ENCODE data around the gene PLA2G12A.
"Not testable (repeated sequence)": the region's sequence is repeated elsewhere in the genome, so short reads cannot be mapped to it uniquely, and the experiment has no call there.

PLA2G12A gene

DNA sequence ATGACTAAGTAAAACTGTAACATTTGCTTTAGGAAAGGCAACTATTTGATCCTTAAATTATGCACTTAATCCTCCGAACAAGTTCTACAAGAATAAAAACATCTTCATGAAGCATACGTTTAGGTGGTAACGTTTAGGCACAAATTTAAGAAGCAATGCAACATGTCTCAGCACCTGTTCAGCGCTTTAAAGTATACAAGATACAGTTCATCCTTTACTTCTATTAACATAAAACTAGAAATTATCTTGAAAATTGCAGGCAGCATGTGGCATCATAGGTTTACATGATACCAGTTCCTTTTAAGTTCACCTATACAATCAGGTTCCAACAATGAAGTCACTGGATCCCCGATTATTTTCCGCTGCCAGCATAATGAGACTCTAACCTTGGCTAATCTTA, 1.5 kb downstream of the PLA2G12A start:
- no peak for DNase-seq

DNA sequence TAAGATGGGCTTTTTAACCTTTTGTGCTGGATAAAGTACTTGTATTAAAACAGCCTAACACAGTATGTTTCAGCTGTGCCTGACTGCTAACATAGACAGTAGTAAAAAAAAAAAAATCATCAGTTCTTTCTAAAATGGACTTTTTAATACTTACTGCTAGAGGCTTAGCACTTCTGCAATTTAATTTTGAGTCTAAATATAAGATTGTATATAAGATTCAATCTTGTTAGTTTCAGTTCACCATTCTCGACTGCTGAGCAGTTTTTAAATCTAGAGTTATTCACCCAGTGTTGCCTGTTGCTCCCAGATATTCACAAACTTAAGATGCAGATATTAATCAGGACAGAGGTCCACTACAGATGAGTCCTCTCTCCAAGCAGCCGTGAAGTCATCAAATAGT, 6.8 kb downstream of the PLA2G12A start:
- DNase-seq, result no peak

DNA sequence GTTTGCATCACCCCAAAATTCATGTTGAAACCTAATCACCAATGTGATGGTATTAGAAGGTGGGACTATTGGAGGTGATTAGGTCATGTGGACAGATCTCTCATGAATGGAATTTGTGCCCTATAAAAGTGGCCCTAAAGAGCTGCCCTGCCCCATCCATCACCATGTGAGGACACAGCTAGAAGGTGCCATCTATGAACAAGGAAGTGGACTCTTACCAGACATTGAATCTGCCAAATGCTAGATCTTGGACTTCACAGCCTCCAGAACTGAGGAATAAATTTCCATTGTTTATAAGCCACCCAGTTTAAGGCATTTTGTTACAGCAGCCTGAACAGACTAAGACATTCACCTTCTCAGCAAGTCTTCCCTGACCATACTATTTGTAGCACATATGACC, 7.5 kb downstream of the PLA2G12A start:
- no peak for DNase-seq

DNA sequence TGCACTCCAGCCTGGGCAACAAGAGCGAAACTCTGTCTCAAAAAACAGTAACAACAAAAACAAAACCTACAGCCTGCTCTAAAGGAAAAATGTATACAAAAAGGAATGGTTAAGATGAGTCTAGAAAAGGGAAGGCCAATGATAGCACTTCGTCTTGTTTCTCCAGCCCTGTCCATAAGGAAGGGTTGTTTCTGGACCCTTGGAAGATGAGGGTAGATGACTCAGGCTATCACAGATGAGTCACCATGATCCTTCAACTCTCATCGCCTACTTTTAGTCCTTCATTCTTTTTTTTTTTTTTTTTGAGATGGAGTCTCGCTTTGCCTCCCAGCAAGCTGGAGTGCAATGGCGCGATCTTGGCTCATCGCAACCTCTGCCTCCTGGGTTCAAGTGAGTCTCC, 8.8 kb downstream of the PLA2G12A start:
- no peak for DNase-seq

DNA sequence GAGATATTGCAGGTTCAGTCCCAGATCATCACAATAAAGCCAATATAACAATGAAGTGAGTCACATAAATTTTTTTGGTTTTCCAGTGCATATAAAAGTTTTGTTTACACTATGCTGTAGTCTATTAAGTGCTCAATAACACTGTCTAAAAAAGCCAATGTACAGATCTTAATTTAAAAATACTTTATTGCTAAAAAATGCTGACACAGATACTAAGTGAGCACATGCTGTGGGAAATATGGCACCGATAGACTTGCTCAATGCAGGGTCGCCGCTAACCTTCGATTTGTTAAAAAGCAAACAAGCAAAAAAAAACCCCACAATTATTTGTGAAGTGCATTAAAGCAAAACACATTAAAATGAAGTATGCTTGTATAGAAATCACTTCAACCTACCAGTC, 10.3 kb downstream of the PLA2G12A start:
- no peak for DNase-seq

DNA sequence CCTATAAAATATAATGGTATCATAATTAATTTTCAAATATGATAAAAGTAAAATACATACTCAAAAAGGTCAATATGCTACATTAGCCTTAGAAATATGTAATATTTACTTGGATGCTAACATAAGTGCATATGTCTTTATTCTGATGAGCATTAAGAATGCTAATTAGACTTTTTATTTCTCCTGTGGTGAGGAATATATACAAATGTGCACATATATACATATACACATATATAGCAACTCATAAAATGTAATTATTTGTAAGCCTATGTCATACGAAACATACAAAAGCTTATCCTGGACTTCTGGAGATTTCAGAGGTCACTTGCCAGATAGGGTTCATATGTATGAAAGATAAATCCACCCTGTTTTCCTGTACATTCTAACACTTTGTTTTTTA, 11.1 kb downstream of the PLA2G12A start:
- no peak for DNase-seq

DNA sequence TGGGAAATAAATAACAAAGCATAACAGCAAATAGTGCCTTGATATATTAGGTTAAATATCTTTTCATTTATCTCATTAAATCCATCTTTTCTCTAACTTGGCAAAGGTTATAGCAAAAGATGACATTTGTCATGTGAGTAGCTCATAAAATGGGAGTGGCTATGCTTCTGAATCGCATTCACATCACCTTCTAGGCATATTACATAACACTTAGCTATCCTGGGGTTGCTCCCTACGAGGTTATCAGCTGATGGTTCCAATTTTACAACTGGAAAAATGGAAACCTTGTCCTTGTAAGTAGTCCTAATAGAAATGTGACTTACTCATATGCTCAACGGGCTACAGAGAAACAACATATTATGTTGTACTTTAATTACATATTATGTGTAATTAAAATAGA, 16.4 kb downstream of the PLA2G12A start:
- no peak for DNase-seq

DNA sequence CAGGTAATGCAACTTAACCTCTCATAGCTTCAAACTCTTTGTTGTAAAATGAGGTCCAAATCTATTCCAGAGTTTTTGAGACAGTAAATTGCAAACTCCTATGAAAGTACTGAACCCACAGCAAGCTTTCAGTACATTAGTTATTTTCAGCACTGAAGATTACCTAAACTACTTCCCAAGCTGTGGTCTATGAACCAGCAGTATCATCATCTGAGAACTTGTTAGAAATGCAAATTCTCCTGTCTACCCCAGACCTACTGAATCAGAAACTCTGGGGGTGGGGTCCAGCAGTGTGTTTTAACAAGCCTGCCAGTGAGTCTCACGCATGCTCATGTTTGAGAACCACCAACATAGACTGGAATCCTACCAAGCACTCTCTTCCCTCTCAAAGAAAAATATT, 20.9 kb downstream of the PLA2G12A start:
- no peak for DNase-seq

DNA sequence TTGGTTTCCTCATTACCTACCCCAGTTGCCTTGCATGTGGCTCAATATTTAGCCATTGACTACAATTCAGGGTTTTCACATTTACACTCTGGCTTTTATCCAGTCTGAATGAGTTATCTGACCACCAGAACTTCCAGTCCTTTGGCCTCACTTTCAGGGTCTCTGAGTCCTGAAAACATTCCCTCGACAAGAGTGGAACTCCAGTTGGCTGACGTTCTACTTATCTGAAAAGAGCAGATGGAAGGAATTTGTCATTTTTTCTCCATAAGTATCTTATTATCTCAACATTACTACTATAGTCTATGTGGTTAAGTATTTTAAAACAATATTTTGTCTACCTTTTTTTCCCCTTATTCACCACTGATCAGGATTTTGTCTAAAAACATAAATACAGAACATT, 21.4 kb downstream of the PLA2G12A start:
- no peak for DNase-seq

DNA sequence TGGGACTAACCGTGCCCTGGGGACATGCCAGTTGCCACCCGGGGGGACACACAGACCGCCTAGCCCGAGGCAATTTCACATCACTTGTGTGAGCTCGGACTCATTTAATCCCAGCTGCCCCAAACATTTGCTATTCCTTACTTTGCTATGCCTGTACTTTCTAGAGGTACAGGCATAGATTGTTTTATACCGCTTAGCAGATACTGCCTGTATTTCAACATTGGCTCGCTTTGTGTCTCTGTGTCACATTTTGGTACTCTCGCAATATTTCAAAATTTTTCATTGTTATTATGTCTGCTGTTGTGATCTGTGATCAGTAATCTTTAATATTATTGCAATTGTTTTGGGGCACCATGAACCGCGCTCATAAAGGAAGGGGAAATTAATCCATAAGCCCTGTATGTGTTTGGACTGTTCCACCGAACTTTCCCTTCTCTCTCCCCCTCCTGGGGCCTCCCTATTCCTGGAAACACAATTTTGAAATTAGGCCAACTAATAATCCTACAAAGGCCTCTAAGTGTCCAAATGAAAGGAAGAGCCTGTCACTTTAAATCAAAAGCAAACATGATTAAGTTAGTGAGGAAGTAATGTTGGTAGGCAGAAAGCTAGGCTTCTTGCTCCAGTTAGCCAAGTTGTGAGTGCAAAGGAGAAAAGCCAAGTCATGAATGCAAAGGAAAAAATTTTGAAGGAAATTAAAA, 26.1 kb downstream of the PLA2G12A start:
- no peak for DNase-seq

DNA sequence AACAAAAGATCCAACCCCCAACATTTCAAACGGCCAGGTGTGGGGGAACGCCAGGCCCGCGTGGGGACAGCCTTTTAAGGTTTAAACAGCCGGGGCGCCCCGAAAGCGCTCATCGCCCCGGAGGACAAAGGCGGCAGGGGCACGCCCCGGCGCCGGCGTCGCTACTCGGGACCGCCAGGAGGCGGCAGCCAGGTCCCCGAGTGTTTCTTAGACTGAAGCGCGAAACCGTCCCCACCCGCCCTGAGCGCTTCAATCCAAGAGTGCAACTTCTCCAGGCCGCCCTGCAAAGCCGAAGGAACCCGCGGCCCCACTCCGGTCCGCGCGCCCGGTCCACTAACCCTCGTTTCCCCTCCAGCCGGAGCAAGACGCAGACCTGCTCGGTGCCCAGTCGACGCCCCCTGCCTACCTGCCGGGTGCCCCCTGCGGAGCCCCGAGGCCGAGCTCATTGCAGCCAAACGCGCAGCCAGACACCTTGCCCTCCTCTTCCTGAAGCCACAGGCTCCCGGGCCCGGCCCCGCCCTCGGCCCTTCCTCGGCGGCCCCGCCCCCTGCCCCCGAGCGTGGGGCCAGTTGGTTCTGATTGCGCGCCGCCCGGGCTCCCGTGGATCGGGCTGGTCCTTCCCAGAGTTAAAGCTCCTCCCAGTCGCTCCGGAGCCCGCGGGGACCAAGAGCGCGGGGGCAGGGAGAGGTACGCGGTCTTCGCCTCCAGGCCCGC, 26.8 kb downstream of the PLA2G12A start, which contains the start of gene CASP6:
CASP6 (minus strand) TSS at position 496 of the 714 bp plus-strand sequence; CDS start at position 446, 50 bp downstream.
- peak; percentile 69 for DNase-seq

DNA sequence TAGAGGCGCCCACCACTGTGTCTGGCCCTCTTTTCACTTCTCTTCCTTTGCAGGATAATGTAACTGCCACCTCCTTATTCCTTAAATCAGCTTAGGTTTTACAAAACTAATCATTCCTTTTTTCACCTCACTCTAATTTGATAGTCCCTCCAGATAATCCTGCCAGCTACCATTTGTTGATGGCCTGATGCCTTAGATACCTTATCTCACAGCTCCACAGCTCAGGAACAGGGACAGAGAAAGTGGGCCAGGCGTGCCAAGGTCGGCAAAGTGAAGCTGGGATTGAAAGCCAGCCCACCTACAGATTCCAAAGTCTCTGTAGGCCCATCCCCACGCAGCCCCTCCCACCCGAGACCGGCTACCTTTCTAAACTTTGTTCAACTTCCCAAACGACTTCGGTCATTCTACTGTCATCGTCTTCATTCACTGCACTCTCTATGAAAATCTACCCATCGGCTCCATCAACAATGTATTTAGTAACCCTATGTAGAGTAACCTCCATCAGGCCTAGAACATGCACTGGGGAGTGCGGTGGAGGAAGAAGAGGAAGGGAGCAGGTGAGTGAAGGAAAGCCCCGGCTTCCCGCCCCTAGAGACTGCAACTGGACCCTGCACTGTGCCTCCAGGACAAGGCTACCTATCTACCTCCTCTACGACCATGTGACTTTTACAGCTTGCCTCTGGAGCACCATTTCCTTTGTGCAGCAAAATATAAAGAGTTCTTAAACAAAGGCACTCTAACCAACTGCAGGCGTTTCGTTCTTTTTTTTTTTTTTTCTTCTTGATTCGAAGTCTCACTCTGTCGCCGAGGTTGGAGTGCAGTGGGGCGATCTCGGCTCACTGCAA, 28.1 kb downstream of the PLA2G12A start:
- DNase-seq, result no peak

DNA sequence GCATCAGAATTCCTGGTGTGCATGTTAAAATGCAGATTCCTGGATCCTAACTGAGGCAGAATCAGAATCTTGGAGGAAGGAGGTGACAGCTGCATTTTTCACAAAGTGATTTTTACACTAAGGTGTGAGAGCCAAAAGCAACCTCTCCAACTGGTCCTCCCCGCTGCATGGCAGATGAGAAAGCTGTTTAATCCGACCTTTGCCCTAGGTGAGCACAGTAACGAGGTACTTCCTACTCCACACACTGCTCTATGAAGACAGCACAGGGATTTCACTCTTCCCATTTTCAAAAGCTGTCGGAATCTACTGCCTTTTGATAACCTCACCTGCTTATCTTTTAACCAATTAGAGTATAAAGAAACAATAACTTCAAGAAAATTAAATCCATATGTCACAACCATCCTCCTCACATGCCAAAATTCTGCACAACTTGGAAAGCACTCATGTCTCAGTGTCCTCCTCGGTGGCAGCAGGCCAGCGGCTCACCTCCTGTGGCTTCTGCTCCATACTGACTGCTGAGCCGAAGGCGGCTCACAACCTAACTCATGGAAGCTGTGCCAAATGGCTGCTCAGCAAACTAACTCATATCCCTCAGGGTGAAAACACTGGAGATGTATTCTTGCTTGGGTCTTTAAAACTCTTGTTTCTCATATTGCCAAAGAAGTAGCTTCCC, 30.2 kb downstream of the PLA2G12A start:
- no peak for DNase-seq

DNA sequence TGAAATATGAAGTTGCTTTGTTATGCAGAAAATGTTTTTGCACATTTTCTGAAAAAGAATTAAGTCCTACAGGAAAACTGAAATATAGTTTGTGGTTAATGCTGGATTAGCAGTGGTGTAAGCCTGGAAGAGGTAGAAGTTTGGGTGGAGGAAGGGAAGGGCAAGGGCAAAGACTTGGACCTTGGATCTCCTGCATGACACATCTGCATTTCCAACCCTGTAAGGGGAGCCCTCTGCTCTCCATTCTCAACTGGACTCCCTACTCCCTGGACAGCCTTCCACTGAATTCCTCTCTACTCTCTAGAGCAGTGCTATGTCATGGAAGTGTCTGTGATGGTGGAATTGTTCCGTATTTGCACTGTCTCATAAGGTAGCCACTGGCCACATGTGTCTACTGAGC, 31.2 kb downstream of the PLA2G12A start:
- DNase-seq, result no peak

DNA sequence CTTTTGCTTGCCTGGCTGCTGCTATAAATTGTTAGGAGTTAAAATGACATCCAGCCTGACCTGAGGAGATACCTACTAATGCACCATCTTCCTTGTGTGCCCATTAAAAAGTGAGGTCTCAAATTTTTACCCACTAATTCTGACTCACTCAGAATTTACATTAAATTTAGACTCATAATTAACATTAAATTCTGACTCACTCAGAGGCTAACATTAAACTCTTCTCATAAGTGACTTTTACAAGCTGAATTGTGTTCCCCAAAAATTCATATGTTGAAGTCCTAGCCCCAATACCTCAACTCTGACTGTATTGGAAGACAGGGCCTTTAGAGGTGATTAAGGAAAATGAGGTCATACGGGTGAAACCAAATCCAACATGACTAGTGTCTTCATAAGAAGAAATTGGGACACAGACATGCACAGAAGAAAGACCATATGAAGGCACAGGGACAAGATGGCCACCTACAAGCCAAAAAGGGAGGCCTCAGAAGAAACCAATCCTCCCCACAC, 38.4 kb downstream of the PLA2G12A start:
- no peak for DNase-seq

DNA sequence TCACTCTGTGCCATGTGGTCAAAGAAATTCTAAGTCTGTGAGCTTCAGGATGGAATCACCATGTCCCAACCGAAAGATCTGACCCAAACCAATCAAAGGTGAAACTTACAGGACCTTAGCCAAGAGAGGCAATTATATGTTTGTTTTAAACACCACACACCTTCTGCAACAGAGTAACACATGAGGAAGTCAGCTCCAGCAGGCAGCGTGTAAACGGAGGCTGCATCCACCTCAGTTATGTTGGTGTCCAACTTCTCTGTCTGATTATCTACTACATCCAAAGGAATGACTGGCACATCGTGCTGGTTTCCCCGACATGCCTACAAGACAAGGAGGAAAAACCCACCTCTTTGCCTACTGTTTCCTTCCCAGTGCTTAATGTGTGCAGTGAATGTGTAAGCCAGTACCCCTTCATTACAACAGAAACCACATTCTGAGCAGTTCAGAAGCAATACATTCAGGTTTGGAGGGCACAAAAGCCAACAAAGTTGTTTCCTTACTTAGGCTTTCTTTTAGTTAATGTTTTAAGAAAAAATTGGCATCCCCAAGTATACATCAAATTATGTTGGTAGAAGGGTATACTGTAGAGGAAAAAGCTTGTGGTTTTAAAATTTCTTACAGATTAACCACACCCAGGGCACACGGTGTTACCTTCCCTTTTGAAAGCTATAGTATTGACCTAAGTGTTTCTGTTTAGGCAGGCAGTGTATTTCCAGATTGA, 39.0 kb downstream of the PLA2G12A start:
- no peak for DNase-seq

DNA sequence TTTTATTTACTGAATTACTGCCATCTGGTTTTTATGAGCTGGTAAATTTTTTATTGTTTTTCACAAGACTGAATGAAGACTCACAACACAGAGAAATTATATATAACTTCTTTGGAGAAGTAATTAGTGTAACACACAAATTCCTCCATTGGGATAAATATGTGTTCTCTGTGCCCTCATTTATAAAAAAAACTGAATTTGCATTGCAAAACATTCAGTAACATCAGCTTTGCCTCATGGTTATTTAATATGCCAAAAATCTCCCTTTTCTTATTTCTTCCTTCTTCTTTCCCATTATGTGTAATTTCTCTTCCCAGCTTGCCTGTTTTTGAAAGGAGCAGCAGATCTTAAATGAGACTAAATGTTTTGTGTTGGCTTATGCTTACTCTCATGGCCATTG, 45.1 kb downstream of the PLA2G12A start:
- DNase-seq, result no peak

DNA sequence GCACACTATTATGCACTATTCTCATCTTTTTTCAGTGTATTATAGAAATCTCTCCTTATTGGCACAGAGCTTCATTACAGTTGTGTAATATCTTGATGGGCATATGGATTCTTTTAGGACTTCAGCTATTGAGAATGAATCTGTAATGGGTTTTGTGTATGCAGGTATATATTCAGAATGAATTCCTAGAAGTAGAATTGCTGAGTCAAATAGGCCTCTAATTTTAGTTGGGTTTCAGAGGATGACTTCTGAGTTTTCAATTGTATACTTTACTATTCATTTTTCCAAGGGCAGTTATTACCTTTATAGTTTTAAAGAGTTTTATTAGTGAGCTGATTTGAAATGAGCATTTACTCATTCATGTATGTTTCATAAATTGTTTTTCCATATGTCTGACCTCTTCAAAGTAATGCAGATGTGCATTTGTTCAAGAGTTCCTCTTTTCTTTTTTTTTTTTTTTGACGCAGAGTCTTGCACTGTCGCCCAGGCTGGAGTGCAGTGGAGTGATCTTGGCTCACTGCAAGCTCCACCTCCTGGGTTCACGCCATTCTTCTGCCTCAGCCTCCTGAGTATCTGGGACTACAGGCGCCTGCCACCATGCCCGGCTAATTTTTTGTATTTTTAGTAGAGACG, 46.1 kb downstream of the PLA2G12A start:
- no peak for DNase-seq

DNA sequence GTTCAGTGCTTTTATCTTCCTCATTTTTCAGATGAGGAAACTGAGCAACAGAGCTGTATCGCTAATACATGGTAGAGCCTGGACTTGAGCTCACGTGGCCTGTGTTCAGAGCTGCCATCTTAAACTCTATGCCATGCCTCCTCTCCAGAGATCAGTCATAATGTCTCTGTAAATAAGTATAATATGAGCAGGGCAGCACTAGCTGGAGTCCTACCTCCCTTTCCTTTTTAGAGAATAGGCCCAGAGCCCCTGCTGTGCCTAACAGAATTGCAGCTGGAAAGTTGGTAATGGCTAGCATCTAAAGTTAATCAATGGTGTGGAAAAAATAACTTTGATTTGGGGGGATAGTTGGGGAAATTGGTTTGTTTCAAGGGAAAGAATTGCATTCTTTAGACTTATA, 47.0 kb downstream of the PLA2G12A start:
- no peak for DNase-seq

DNA sequence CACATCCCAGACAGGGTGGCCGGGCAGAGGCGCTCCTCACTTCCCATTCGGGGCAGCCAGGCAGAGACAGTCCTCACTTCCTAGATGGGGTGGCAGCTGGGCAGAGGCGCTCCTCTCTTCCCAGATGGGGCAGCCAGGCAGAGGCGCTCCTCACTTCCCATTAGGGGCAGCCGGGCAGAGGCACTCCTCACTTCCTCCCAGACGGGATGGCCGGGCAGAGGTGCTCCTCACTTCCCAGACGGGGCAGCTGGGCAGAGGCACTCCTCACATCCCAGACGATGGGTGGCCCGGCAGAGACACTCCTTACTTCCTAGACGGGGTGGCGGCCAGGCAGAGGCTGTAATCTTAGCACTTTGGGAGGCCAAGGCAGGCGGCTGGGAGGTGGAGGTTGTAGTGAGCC, 50.9 kb downstream of the PLA2G12A start:
- DNase-seq, result not testable (repeated sequence)

DNA sequence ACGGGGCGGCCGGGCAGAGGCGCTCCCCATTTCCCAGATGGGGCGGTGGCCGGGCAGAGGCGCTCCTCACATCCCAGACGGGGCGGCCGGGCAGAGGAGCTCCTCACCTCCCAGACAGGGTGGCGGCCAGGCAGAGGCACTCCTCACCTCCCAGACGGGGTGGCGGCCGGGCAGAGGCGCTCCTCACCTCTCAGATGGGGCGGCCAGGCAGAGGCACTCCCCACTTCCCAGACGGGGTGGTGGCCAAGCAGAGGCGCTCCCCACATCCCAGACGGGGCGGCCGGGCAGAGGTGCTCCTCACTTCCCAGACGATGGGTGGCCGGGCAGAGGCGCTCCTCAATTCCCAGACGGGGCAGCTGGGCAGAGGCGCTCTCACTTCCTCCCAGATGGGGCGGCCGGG, 51.4 kb downstream of the PLA2G12A start:
- DNase-seq, result not testable (repeated sequence)

DNA sequence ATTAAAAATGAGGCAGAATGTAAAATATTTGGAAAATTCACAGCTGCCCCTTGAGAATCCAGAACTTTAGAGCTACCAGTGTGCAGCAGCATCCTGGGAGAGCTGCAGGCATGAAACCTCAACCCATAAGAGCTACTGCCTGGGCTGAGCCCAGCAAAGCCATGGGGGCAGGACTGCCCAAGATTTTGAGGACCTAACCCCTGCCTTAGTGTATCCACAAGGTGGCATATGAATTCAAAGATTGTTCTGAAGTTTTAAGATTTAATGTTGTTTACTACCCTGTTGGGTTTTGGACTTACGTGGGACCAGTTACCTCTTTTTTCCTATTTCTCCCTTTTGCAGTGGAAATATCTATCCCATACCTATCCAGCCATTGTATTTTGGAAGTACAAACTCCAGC, 53.0 kb downstream of the PLA2G12A start:
- no peak for DNase-seq
